Measurements from ENCODE around the gene SPCS1. TPM values are rescaled to one million over a fixed set of nuclear protein-coding genes. Genes with fewer than 3 reads are reported as not detected.

The SPCS1 gene
- polyA plus RNA-seq, 1 donor (not counting 4 experiments of a cell fraction or from before 2014, with no cell fraction given): 140 TPM

DNA sequence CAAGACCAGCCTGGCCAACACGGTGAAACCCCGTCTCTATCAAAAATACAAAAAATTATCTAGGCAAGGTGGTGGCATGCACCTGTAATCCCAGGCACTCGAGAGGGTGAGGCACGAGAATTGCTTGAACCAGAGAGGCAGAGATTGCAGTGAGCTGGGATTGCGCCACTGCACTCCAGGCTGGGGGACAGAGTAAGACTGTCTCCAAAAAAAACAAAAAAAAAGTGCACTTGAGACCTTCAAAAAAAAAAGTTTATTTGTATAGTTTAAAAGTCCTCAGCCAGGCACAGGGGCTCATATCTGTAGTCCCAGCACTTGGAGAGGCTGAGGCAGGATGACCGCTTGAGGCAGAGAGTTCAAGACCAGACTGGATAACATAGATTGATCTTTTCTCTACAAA lies 22.3 kb upstream of the SPCS1 start:
- Histone ChIP-seq H3K9ac (ENCODE audit: control insufficient read depth, extremely low read depth, insufficient read depth, low read length) (no peak overlapping the region), H3K9me1 (ENCODE audit: control insufficient read depth, extremely low read depth, insufficient read depth, low read length) (no peaks in the 10 kb centered on the region), H3K79me2 (ENCODE audit: control insufficient read depth, insufficient read depth, low read length) (peaks cover 71% of the 10 kb centered on the region), H3K36me3 (ENCODE audit: control insufficient read depth in 2 of 2, extremely low read depth in 1 of 2, insufficient read depth in 2 of 2, low read length in 2 of 2) (peaks cover 12 to 34% of the 10 kb centered on the region in 2 experiments), H3K4me1 (ENCODE audit: control insufficient read depth, extremely low read depth, insufficient read depth, low read length) (peaks cover 35% of the 10 kb centered on the region), H3K27me3 (ENCODE audit: control insufficient read depth, extremely low read depth, insufficient read depth, low read length) (no peaks in the 10 kb centered on the region), H4K20me1 (ENCODE audit: control insufficient read depth, extremely low read depth, insufficient read depth, low read length) (no peaks in the 10 kb centered on the region), H3K4me2 (ENCODE audit: control insufficient read depth, extremely low read depth, insufficient read depth, low read depth, low read length) (no peak overlapping the region), H2AFZ (ENCODE audit: control insufficient read depth, low read length) (no peak overlapping the region), H3K27ac (ENCODE audit: control insufficient read depth, insufficient read depth, low read length) (no peak overlapping the region), H3K9me3 (ENCODE audit: control insufficient read depth, low read depth, low read length) (no peaks in the 10 kb centered on the region), H3K4me3 (ENCODE audit: control insufficient read depth in 2 of 3, extremely low read depth in 1 of 3, insufficient read depth in 2 of 3, low read depth in 1 of 3, low read length in 3 of 3) (no peak overlapping the region)
- TF ChIP-seq EZH2 (IDR thresholded peaks at IDR 0.05; ENCODE audit: low read length): no peak
- TF ChIP-seq, protein P1, sequence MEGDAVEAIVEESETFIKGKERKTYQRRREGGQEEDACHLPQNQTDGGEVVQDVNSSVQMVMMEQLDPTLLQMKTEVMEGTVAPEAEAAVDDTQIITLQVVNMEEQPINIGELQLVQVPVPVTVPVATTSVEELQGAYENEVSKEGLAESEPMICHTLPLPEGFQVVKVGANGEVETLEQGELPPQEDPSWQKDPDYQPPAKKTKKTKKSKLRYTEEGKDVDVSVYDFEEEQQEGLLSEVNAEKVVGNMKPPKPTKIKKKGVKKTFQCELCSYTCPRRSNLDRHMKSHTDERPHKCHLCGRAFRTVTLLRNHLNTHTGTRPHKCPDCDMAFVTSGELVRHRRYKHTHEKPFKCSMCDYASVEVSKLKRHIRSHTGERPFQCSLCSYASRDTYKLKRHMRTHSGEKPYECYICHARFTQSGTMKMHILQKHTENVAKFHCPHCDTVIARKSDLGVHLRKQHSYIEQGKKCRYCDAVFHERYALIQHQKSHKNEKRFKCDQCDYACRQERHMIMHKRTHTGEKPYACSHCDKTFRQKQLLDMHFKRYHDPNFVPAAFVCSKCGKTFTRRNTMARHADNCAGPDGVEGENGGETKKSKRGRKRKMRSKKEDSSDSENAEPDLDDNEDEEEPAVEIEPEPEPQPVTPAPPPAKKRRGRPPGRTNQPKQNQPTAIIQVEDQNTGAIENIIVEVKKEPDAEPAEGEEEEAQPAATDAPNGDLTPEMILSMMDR (optimal IDR thresholded peaks at IDR 0.05 in 1 of 3, IDR thresholded peaks at IDR 0.05 in 1 of 3, conservative IDR thresholded peaks at IDR 0.05 in 1 of 3; ENCODE audit: extremely low read depth in 1 of 3, insufficient read depth in 2 of 3, low read length in 3 of 3): no peak
- DNase-seq (ENCODE audit: low read depth, low spot score) (no peak), FAIRE-seq (no peak)
- dilution Hi-C loops (cut with MboI; ENCODE audit: extremely low pct_ligation_motif_present, low sequenced_read_pairs): no loop called here

DNA sequence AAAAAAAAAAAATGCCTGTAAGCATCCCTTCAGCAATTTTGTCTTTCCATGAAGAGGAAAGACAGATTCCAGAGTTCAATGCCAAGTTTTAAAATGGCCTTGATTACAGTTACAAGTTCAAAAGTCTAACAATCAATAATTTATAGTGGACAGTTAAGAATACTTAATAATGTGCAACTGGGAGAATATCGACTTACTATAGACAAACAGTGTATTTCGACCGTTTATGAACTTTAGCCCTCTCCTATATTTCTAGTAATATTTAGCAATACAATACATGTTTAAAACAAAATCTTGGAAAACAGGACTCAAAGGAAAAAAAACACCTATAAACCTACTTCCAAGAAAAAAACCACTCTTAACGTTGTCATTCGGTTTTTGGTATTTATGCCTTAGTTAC lies 21.7 kb upstream of the SPCS1 start:
- Histone ChIP-seq H3K4me1 (ENCODE audit: control insufficient read depth, extremely low read depth, insufficient read depth, low read length) (peaks cover 35% of the 10 kb centered on the region), H3K4me2 (ENCODE audit: control insufficient read depth, extremely low read depth, insufficient read depth, low read depth, low read length) (peak overlapping the region; percentile 76), H3K36me3 (ENCODE audit: control insufficient read depth in 2 of 2, extremely low read depth in 1 of 2, insufficient read depth in 2 of 2, low read length in 2 of 2) (peaks cover 13 to 35% of the 10 kb centered on the region in 2 experiments), H3K27ac (ENCODE audit: control insufficient read depth, insufficient read depth, low read length) (no peak overlapping the region), H4K20me1 (ENCODE audit: control insufficient read depth, extremely low read depth, insufficient read depth, low read length) (no peaks in the 10 kb centered on the region), H3K4me3 (ENCODE audit: control insufficient read depth in 2 of 3, extremely low read depth in 1 of 3, insufficient read depth in 2 of 3, low read depth in 1 of 3, low read length in 3 of 3) (peak overlapping the region in 1 of 3 experiments; percentile 82), H3K9me1 (ENCODE audit: control insufficient read depth, extremely low read depth, insufficient read depth, low read length) (no peaks in the 10 kb centered on the region), H3K27me3 (ENCODE audit: control insufficient read depth, extremely low read depth, insufficient read depth, low read length) (no peaks in the 10 kb centered on the region), H3K9ac (ENCODE audit: control insufficient read depth, extremely low read depth, insufficient read depth, low read length) (peak overlapping the region; percentile 94), H3K9me3 (ENCODE audit: control insufficient read depth, low read depth, low read length) (no peaks in the 10 kb centered on the region), H3K79me2 (ENCODE audit: control insufficient read depth, insufficient read depth, low read length) (peaks cover 76% of the 10 kb centered on the region), H2AFZ (ENCODE audit: control insufficient read depth, low read length) (no peak overlapping the region)
- dilution Hi-C loops (cut with MboI; ENCODE audit: extremely low pct_ligation_motif_present, low sequenced_read_pairs): no loop called here
- DNase-seq (ENCODE audit: low read depth, low spot score) (no peak), FAIRE-seq (no peak)
- no peak for TF ChIP-seq EZH2 (IDR thresholded peaks at IDR 0.05; ENCODE audit: low read length)
- TF ChIP-seq, protein P1 (optimal IDR thresholded peaks at IDR 0.05 in 1 of 3, IDR thresholded peaks at IDR 0.05 in 1 of 3, conservative IDR thresholded peaks at IDR 0.05 in 1 of 3; ENCODE audit: extremely low read depth in 1 of 3, insufficient read depth in 2 of 3, low read length in 3 of 3): no peak

All from keratinocyte (primary cell).